Testis (tissue), 2 donors: Measurements from ENCODE around the gene TRMO.

Source experiments
- POLR2A ChIP-seq: fragments of 450-650 bp; IDR thresholded peaks from one replicate; pipeline ENCODE4 v1.6.1; 2017; ENCODE audit warnings: antibody characterized with exemption, mild to moderate bottlenecking, moderate library complexity
- TF ChIP-seq, protein P1 (sequence below), 3 experiments: fragments of 450-650 bp in 2 of 3; fragments of 200-600 bp in 1 of 3; sonication (generic) in 1 of 3; IDR thresholded peaks; one replicate each; pipeline ENCODE4 v1.5.1; 2016 to 2019; ENCODE audit warnings: antibody characterized with exemption in 3 of 3, mild to moderate bottlenecking in 2 of 3, moderate library complexity in 1 of 3

DNA sequence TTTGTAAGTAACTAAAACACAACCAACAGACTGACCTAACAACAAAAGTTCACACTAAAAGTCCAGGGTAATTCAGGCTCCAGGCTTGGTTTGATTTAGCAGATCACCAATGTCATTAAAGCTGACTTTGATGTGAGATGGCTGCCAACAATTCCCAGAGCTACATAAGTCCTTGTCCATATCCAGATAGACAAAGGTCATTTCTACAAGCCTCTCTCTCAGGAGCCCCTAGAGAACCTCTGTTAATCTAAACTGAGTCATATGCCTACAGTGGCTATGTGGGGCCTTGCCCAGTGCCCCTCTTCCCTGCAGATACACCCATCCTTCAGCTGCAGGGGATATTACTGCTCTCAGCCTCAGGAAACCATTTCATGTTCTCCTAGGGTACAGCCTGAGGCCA, 42.6 kb upstream of the TRMO start:
- TF ChIP-seq, protein P1, sequence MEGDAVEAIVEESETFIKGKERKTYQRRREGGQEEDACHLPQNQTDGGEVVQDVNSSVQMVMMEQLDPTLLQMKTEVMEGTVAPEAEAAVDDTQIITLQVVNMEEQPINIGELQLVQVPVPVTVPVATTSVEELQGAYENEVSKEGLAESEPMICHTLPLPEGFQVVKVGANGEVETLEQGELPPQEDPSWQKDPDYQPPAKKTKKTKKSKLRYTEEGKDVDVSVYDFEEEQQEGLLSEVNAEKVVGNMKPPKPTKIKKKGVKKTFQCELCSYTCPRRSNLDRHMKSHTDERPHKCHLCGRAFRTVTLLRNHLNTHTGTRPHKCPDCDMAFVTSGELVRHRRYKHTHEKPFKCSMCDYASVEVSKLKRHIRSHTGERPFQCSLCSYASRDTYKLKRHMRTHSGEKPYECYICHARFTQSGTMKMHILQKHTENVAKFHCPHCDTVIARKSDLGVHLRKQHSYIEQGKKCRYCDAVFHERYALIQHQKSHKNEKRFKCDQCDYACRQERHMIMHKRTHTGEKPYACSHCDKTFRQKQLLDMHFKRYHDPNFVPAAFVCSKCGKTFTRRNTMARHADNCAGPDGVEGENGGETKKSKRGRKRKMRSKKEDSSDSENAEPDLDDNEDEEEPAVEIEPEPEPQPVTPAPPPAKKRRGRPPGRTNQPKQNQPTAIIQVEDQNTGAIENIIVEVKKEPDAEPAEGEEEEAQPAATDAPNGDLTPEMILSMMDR (IDR thresholded peaks at IDR 0.05) = no peak
- TF ChIP-seq POLR2A = no peak
